Gastrocnemius medialis (tissue), 4 donors: ENCODE measurements around the gene NCK2. TPM values are rescaled to one million over a fixed set of nuclear protein-coding genes. Genes with fewer than 3 reads are reported as not detected.

Experiments used
- ATAC-seq, 2 donors: fragments of 150-250 bp; one replicate each; pipeline ENCODE4 v1.9.1; 2016
- DNase-seq, 2 donors: peaks; one replicate each; pipeline ENCODE4 v3.0.0-alpha.2; 2019
- H3K27ac ChIP-seq, 4 donors: fragments of 200-600 bp; sonication (generic); 1 replicate in 1 of 4; 2 replicates in 3 of 4; pipeline ENCODE4 v1.5.1; 2016 to 2018; ENCODE audit warnings: mild to moderate bottlenecking in 2 of 4, moderate library complexity in 1 of 4
- H3K27me3 ChIP-seq, 3 donors: fragments of 200-600 bp; sonication (generic) in 2 of 3; 1 replicate in 1 of 3; 2 replicates in 2 of 3; pipeline versions ENCODE4 v1.5.1 to v1.6.0; 2016 to 2019; ENCODE audit warnings: mild to moderate bottlenecking in 1 of 3, moderate library complexity in 1 of 3
- H3K36me3 ChIP-seq, 2 donors: fragments of 200-600 bp; sonication (generic) in 1 of 2; one replicate each; pipeline ENCODE4 v1.5.1; 2017 to 2018
- H3K4me1 ChIP-seq, 2 donors: fragments of 200-600 bp; sonication (generic) in 1 of 2; one replicate each; pipeline ENCODE4 v1.5.1; 2016 to 2017; ENCODE audit warnings: mild to moderate bottlenecking in 2 of 2
- H3K4me3 ChIP-seq, 4 donors: fragments of 200-600 bp; sonication (generic) in 3 of 4; 1 replicate in 1 of 4; 2 replicates in 3 of 4; pipeline ENCODE4 v1.5.1; 2016 to 2019; ENCODE audit warnings: mild to moderate bottlenecking in 2 of 4
- H3K9me3 ChIP-seq, 3 donors: fragments of 200-600 bp; sonication (generic) in 2 of 3; 1 replicate in 1 of 3; 2 replicates in 2 of 3; pipeline ENCODE4 v1.5.1; 2016 to 2019
- CTCF ChIP-seq, 5 experiments: fragments of 450-650 bp in 3 of 5; fragments of 200-600 bp in 2 of 5; sonication (generic) in 2 of 5; IDR thresholded peaks in 4 of 5; conservative IDR thresholded peaks in 1 of 5; 1 replicate in 4 of 5; 2 replicates in 1 of 5; pipeline ENCODE4 v1.5.1; 2016 to 2019; ENCODE audit warnings: antibody characterized with exemption in 5 of 5, mild to moderate bottlenecking in 3 of 5, moderate library complexity in 3 of 5
- POLR2A ChIP-seq, 2 donors: fragments of 450-650 bp; IDR thresholded peaks; one replicate each; pipeline ENCODE4 v1.6.1; 2017; ENCODE audit warnings: antibody characterized with exemption in 2 of 2, mild to moderate bottlenecking in 2 of 2, moderate library complexity in 2 of 2
- in situ Hi-C, 4 donors: fragments of 200-750 bp; cut with MboI; loops; one replicate each; pipeline versions ENCODE4 v1.15.0 to v1.8.0; 2017; ENCODE audit warnings: low sequenced_read_pairs in 4 of 4
- intact Hi-C: fragments of 100-400 bp; cut with DNase I; formaldehyde crosslinking; loops from one replicate; pipeline ENCODE4 v1.15.1; 2023; ENCODE audit warnings: low total_unique reads
- total RNA-seq, 4 donors: library from RNA; depleted of rRNA; stranded (reverse); fragments of >200 nt; gene quantifications; one replicate each; pipeline versions ENCODE4 v1.1.0 to v1.2.3, GENCODE V29; 2016

The NCK2 gene
- total RNA-seq, 4 donors from 2014 or later = 46.7 to 86.1 (median 57.9) TPM

- no peaks in the 10 kb centered on the region for H3K36me3 ChIP-seq
- H3K27me3 ChIP-seq = no peaks in the 10 kb centered on the region
- H3K9me3 ChIP-seq = no peaks in the 10 kb centered on the region
- DNase-seq (no peak), ATAC-seq (no peak)
- TF ChIP-seq POLR2A (IDR thresholded peaks at IDR 0.05) (no peak), CTCF (IDR thresholded peaks at IDR 0.05 in 4 of 5, conservative IDR thresholded peaks at IDR 0.05 in 1 of 5) (no peak)
- peaks cover 0 to 7% of the 10 kb centered on the region in 2 donors for H3K4me1 ChIP-seq
- H3K4me3 ChIP-seq = no peak overlapping the region
- intact Hi-C loops (no loop called here), in situ Hi-C loops (loop anchor here in 1 of 4 donors (25.0 kb wide), 1 partner anchor 112 kb away; no protein-coding TSS in a partner anchor)
- no peak overlapping the region for H3K27ac ChIP-seq
Observed at GRCh38 chr2:105925390-105925789, 180.7 kb downstream of the NCK2 start.

- H3K27me3 ChIP-seq = no peaks in the 10 kb centered on the region
- no peak overlapping the region for H3K4me3 ChIP-seq
- DNase-seq (no peak), ATAC-seq (no peak)
- no peak overlapping the region for H3K27ac ChIP-seq
- intact Hi-C loops (no loop called here), in situ Hi-C loops (loop anchor here in 1 of 4 donors (25.0 kb wide), 1 partner anchor 110 kb away; no protein-coding TSS in a partner anchor)
- peaks cover 0 to 7% of the 10 kb centered on the region in 2 donors for H3K4me1 ChIP-seq
- no peak for TF ChIP-seq POLR2A (IDR thresholded peaks at IDR 0.05)
- H3K36me3 ChIP-seq = no peaks in the 10 kb centered on the region
- no peaks in the 10 kb centered on the region for H3K9me3 ChIP-seq
Observed at GRCh38 chr2:105926960-105927678, 182.4 kb downstream of the NCK2 start.

GRCh38 chr2:105928086-105928485 lies 183.4 kb downstream of the NCK2 start:
- TF ChIP-seq POLR2A (IDR thresholded peaks at IDR 0.05) (no peak), CTCF (IDR thresholded peaks at IDR 0.05 in 4 of 5, conservative IDR thresholded peaks at IDR 0.05 in 1 of 5) (no peak)
- H3K4me3 ChIP-seq = no peak overlapping the region
- no peak for DNase-seq
- intact Hi-C loops = no loop called here
- H3K36me3 ChIP-seq = no peaks in the 10 kb centered on the region
- in situ Hi-C loops = loop anchor here in 1 of 4 donors (25.0 kb wide), 1 partner anchor 109 kb away; no protein-coding TSS in a partner anchor
- no peaks in the 10 kb centered on the region for H3K9me3 ChIP-seq
- H3K4me1 ChIP-seq = peaks cover 0 to 7% of the 10 kb centered on the region in 2 donors
- no peaks in the 10 kb centered on the region for H3K27me3 ChIP-seq
- no peak overlapping the region for H3K27ac ChIP-seq
- no peak for ATAC-seq

- in situ Hi-C loops (loop anchor here in 1 of 4 donors (25.0 kb wide), 1 partner anchor 109 kb away; no protein-coding TSS in a partner anchor), intact Hi-C loops (no loop called here)
- Histone ChIP-seq H3K4me1 (peaks cover 0 to 7% of the 10 kb centered on the region in 2 donors), H3K4me3 (no peak overlapping the region), H3K9me3 (no peaks in the 10 kb centered on the region), H3K27ac (no peak overlapping the region), H3K27me3 (no peaks in the 10 kb centered on the region), H3K36me3 (no peaks in the 10 kb centered on the region)
- no peak for TF ChIP-seq CTCF (IDR thresholded peaks at IDR 0.05 in 4 of 5, conservative IDR thresholded peaks at IDR 0.05 in 1 of 5)
- no peak for TF ChIP-seq POLR2A (IDR thresholded peaks at IDR 0.05)
- ATAC-seq (no peak), DNase-seq (no peak)
Observed at GRCh38 chr2:105928563-105928962, 183.9 kb downstream of the NCK2 start.

GRCh38 chr2:105929516-105929915 lies 184.8 kb downstream of the NCK2 start:
- in situ Hi-C loops (loop anchor here in 1 of 4 donors (25.0 kb wide), 1 partner anchor 108 kb away; no protein-coding TSS in a partner anchor), intact Hi-C loops (no loop called here)
- Histone ChIP-seq H3K27me3 (no peaks in the 10 kb centered on the region), H3K27ac (no peak overlapping the region), H3K36me3 (no peaks in the 10 kb centered on the region), H3K4me3 (no peak overlapping the region), H3K9me3 (no peaks in the 10 kb centered on the region), H3K4me1 (peaks cover 6 to 9% of the 10 kb centered on the region in 2 donors)
- no peak for DNase-seq
- TF ChIP-seq POLR2A (IDR thresholded peaks at IDR 0.05) (no peak), CTCF (IDR thresholded peaks at IDR 0.05 in 4 of 5, conservative IDR thresholded peaks at IDR 0.05 in 1 of 5) (no peak)
- ATAC-seq = no peak
